Pancreas (tissue), 10 donors: ENCODE measurements around the gene CLINT1. TPM values are rescaled to one million over a fixed set of nuclear protein-coding genes. Genes with fewer than 3 reads are reported as not detected.

Experiments
- ATAC-seq, 4 donors: fragments of 200-7000 bp; cut with Tn5 transposase; one replicate each; pipeline versions ENCODE4 v1.8.0 to v1.9.1; 2020; ENCODE audit warnings: mild to moderate bottlenecking in 4 of 4, moderate library complexity in 4 of 4
- DNase-seq, 6 donors: peaks; one replicate each; pipeline ENCODE4 v3.0.0-alpha.2; 2020
- FAIRE-seq: peaks from 2 replicates; lab custom pipeline; 2012; peaks lifted over from hg19 to GRCh38; lab: Jason Lieb, UNC
- H3K27ac ChIP-seq, 4 donors: fragments of 200-600 bp; sonication (generic); 1 replicate in 3 of 4; 2 replicates in 1 of 4; pipeline versions ENCODE4 v1.5.0 to v1.8.0; 2020
- H3K27me3 ChIP-seq, 4 donors: fragments of 200-600 bp; one replicate each; pipeline ENCODE4 v1.8.0; 2021
- H3K36me3 ChIP-seq, 3 donors: fragments of 200-600 bp; sonication (generic) in 1 of 3; one replicate each; pipeline versions ENCODE4 v1.5.0 to v1.8.0; 2020 to 2021
- H3K4me1 ChIP-seq, 3 donors: fragments of 200-600 bp; one replicate each; pipeline ENCODE4 v1.8.0; 2021
- H3K4me3 ChIP-seq, 4 donors: fragments of 200-600 bp; sonication (generic) in 2 of 4; one replicate each; pipeline versions ENCODE4 v1.5.0 to v1.8.0; 2020 to 2021
- H3K9me3 ChIP-seq, 4 donors: fragments of 200-600 bp; one replicate each; pipeline ENCODE4 v1.8.0; 2021
- WGBS, 2 donors: extraction: QIAGEN DNeasy Blood & Tissue Kit; methylation state at CpG; one replicate each; pipeline ENCODE4 v1.1.7; 2013; 5-methylcytosine and 5-hydroxymethylcytosine counted together
- intact Hi-C, 3 donors: fragments of 100-400 bp; cut with DNase I; formaldehyde crosslinking; loops; one replicate each; pipeline versions ENCODE4 v1.11.1 to v1.14.2; 2022
- polyA plus RNA-seq, 2 donors: library from polyadenylated mRNA; stranded (reverse); fragments of 200-250 nt; gene quantifications; one replicate each; pipeline ENCODE4 v1.2.3, GENCODE V29; 2013
- total RNA-seq, 6 donors: library from RNA; stranded (reverse); fragmentation: NEBNext Ultra II Directional in 4 of 6; extraction: Animal tissue kit (Norgen Biotek cat#: 25700) in 4 of 6; gene quantifications; one replicate each; pipeline versions ENCODE4 v1.2.1 to v1.2.4, GENCODE V29; 2021 to 2023
- TF ChIP-seq, protein P1 (sequence below), 4 donors: fragments of 200-600 bp; sonication (generic) in 3 of 4; IDR thresholded peaks; one replicate each; pipeline versions ENCODE4 v1.5.0 to v1.8.0; 2021; ENCODE audit warnings: antibody characterized with exemption in 4 of 4
- donor health status: healthy with polysubstance abuse.
- donor health status: DM: no; HTN: no; CAD: no; lungs with moderate emphysema.
- donor health status: DM: no; HTN: no; CAD: no.
- donor health status: control.
- donor health status: control.
- donor health status: Bipolar disorder and iron deficiency.
- donor health status: DM: yes; HTN: yes; CAD: no.
- donor health status: DM: no; HTN: no; CAD: no.
- donor health status: DM: no; HTN: no; CAD: no.
- donor health status: DM: yes; HTN: yes; CAD: no.

The CLINT1 gene
- total and polyA plus RNA-seq, 8 donors: 23.5 to 62.5 (median 37.9) TPM

DNA sequence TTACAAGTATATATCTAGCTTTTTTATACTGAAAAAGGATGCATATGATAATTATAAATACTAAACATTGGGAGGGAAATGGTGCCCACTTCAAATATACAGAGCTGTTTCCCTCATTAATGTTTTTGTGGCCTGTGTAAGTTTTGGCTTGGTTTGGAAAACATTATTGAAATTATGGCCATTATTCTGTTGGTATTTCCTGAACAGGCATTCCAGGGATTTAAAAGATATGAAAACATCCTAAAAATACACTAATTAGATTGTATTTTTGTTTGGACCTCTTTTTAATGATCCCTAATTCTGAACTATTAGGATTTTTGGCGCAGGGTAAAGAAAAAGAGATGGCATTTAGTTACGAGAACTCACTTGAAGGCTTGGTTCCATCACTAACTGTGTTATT is 50.9 kb downstream of the CLINT1 start:
- FAIRE-seq (no peak), DNase-seq (no peak), ATAC-seq (no peak)
- H3K9me3 ChIP-seq: no peaks in the 10 kb centered on the region
- no peak overlapping the region for H3K27ac ChIP-seq
- no peaks in the 10 kb centered on the region for H3K27me3 ChIP-seq
- intact Hi-C loops: no loop called here
- no peak overlapping the region for H3K4me3 ChIP-seq
- H3K4me1 ChIP-seq: no peaks in the 10 kb centered on the region
- peaks cover 7 to 43% (median 9%) of the 10 kb centered on the region in 3 donors for H3K36me3 ChIP-seq
- TF ChIP-seq, protein P1, sequence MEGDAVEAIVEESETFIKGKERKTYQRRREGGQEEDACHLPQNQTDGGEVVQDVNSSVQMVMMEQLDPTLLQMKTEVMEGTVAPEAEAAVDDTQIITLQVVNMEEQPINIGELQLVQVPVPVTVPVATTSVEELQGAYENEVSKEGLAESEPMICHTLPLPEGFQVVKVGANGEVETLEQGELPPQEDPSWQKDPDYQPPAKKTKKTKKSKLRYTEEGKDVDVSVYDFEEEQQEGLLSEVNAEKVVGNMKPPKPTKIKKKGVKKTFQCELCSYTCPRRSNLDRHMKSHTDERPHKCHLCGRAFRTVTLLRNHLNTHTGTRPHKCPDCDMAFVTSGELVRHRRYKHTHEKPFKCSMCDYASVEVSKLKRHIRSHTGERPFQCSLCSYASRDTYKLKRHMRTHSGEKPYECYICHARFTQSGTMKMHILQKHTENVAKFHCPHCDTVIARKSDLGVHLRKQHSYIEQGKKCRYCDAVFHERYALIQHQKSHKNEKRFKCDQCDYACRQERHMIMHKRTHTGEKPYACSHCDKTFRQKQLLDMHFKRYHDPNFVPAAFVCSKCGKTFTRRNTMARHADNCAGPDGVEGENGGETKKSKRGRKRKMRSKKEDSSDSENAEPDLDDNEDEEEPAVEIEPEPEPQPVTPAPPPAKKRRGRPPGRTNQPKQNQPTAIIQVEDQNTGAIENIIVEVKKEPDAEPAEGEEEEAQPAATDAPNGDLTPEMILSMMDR (IDR thresholded peaks at IDR 0.05): no peak
- WGBS, 2 donors: 94 to 96% methylated on average over 2 of the region's 2 CpGs

DNA sequence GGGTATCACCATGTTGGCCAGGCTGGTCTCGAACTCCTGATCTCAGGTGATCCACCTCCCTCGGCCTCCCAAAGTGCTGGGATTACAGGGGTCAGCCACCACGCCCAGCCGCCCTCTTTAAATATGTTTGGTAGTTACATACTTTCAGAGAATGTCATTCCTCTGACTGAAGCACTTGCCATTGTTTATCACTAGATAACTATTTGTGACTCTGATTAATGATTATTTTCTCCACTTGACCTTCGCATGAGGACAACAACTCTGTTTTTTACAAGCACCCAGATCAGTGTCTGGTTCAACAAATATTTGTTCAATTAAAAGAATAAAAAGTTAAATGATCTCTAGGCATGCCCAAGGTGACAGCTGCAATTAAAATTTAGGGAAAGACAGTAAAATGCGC is 56.2 kb downstream of the CLINT1 start:
- H3K4me3 ChIP-seq: no peak overlapping the region
- no peak overlapping the region for H3K27ac ChIP-seq
- DNase-seq (no peak), FAIRE-seq (no peak), ATAC-seq (no peak)
- peaks cover 7 to 30% (median 9%) of the 10 kb centered on the region in 3 donors for H3K36me3 ChIP-seq
- no peaks in the 10 kb centered on the region for H3K27me3 ChIP-seq
- 93% methylated on average over 6 of the region's 6 CpGs for WGBS, 2 donors
- TF ChIP-seq, protein P1 (IDR thresholded peaks at IDR 0.05): no peak
- H3K9me3 ChIP-seq: no peaks in the 10 kb centered on the region
- no peaks in the 10 kb centered on the region for H3K4me1 ChIP-seq
- intact Hi-C loops: no loop called here

DNA sequence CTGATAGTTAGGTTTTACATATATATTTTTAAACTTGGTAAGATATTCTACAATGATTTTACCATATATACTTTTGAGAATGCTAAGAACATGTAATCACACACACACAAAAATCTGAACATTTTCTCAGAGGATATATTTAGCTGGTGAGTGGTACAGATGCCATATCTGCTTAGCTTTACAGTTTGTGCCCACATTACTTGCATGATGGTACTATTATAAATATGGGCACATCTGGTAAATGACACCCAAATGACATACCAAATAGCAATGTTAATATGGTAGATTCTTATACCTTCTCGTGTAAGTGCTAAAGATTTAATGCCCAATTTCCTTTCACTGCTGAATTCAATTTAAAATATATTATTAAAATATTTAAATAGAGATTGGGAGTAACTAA is 58.8 kb downstream of the CLINT1 start:
- Histone ChIP-seq H3K36me3 (peaks cover under 1 to 39% (median 1%) of the 10 kb centered on the region in 3 donors), H3K9me3 (no peaks in the 10 kb centered on the region), H3K27ac (no peak overlapping the region), H3K27me3 (no peaks in the 10 kb centered on the region), H3K4me1 (no peaks in the 10 kb centered on the region), H3K4me3 (no peak overlapping the region)
- ATAC-seq: no peak
- intact Hi-C loops: no loop called here
- TF ChIP-seq, protein P1 (IDR thresholded peaks at IDR 0.05): no peak
- no peak for FAIRE-seq
- 73 to 85% methylated on average over 1 of the region's 1 CpG for WGBS, 2 donors
- no peak for DNase-seq

DNA sequence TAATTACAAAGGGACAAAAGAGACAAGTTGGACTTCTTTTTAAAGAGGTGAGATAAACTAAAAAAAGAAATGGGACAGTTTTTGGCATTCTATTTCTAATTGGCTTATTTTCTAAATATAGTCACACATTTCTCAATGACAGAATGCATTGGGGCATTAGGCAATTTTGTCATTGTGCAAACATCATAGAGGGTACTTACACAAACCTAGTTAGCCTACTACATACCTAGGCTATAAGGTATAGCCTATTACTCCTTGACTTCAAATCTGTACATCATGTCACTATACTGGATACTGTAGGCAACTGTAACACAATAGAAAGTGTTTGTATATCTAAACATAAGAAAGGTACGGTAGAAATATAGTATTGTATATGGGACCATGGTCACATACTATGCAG is 59.4 kb downstream of the CLINT1 start:
- no peaks in the 10 kb centered on the region for H3K27me3 ChIP-seq
- H3K4me1 ChIP-seq: no peaks in the 10 kb centered on the region
- H3K36me3 ChIP-seq: peaks cover 0 to 33% (median under 1%) of the 10 kb centered on the region in 3 donors
- no peaks in the 10 kb centered on the region for H3K9me3 ChIP-seq
- DNase-seq: no peak
- TF ChIP-seq, protein P1 (IDR thresholded peaks at IDR 0.05): no peak
- no peak overlapping the region for H3K27ac ChIP-seq
- FAIRE-seq: no peak
- intact Hi-C loops: no loop called here
- no peak overlapping the region for H3K4me3 ChIP-seq
- no peak for ATAC-seq
- WGBS, 2 donors: 92 to 100% methylated on average over 1 of the region's 1 CpG

DNA sequence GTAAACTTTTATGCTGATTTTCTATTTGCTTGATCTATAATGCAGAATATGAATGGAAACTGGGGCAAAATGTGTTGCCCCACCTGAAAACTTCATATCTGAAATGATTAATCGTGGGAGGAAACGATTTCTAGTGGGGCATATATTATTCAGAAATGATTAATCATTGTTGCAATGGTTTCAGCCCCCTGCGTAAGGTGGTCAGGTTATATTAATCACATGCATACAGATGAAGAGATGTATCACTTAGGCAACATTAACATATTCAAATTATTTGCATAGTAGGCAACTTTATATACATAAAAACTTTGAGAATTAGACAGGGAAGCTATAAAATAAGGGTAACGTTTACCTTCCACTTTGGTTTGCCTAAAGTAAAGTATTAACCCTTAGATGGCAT is 65.6 kb downstream of the CLINT1 start:
- WGBS, 2 donors: 71 to 72% methylated on average over 4 of the region's 4 CpGs
- H3K9me3 ChIP-seq: no peaks in the 10 kb centered on the region
- peaks cover 0 to 45% (median 12%) of the 10 kb centered on the region in 3 donors for H3K36me3 ChIP-seq
- H3K27ac ChIP-seq: no peak overlapping the region
- TF ChIP-seq, protein P1 (IDR thresholded peaks at IDR 0.05): no peak
- ATAC-seq: no peak
- H3K4me3 ChIP-seq: no peak overlapping the region
- no peaks in the 10 kb centered on the region for H3K4me1 ChIP-seq
- DNase-seq: no peak
- no peaks in the 10 kb centered on the region for H3K27me3 ChIP-seq
- intact Hi-C loops: no loop called here
- no peak for FAIRE-seq
